ENCODE results near the gene GFM2.
A peak's percentile ranks its signal among the peaks of the same experiment; 100 is the strongest.

DNA sequence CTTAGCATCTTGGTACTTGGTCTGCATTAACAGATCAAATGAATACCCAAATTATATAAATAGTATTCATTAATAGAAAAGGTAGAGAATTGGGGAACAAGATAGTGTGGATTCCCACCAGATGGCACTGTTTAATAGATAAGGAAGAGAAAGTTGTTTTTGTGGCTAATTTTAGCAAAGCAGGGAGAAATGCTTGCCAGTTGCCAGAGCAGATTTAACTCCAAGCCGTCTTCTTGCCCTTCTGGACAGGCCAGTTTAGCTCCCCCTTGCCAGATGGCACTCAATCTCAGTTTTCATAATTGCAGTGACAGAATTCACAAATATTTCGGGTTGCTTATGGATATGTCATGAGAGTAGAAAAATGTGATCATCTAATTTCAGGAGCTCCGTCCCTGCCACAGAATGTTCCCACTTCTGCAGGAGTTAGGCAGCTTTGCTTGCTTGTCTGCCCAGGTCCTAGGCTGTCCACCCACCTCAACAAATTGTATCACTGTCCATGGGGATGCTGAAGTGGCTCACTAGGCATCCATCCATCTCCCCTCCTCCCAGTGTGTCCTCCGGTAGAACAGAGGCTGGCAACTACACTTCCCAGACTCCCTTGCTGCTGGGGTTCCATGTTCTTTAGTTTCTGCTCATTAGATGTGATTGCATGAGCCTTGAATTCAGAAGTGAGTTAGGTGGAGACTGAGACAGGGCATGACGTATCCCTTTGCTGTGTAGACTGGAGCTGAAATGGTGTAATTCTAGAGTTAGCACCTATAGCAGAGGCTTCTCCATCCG lies 93.7 kb downstream of the GFM2 start:
- TF ChIP-seq, protein P1, sequence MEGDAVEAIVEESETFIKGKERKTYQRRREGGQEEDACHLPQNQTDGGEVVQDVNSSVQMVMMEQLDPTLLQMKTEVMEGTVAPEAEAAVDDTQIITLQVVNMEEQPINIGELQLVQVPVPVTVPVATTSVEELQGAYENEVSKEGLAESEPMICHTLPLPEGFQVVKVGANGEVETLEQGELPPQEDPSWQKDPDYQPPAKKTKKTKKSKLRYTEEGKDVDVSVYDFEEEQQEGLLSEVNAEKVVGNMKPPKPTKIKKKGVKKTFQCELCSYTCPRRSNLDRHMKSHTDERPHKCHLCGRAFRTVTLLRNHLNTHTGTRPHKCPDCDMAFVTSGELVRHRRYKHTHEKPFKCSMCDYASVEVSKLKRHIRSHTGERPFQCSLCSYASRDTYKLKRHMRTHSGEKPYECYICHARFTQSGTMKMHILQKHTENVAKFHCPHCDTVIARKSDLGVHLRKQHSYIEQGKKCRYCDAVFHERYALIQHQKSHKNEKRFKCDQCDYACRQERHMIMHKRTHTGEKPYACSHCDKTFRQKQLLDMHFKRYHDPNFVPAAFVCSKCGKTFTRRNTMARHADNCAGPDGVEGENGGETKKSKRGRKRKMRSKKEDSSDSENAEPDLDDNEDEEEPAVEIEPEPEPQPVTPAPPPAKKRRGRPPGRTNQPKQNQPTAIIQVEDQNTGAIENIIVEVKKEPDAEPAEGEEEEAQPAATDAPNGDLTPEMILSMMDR (IDR thresholded peaks at IDR 0.05): peak in 2 of 3 experiments; percentile 34 to 53
- TF ChIP-seq POLR2A (IDR thresholded peaks at IDR 0.05): no peak

All from testis (tissue), 2 donors.